IMR-90 (cell line): ENCODE data around the gene HSPA12A. TPM values are rescaled to one million over a fixed set of nuclear protein-coding genes. Genes with fewer than 3 reads are reported as not detected.

Experiments
- ATAC-seq: fragments of 200-7000 bp; cut with Tn5 transposase; 2 replicates; pipeline ENCODE4 v1.9.1; 2020; ENCODE audit warnings: low read depth, mild to moderate bottlenecking, moderate library complexity
- BruUV-seq: library from RNA; stranded (reverse); fragments of 400-500 nt; replicated peaks from 2 replicates; lab custom pipeline; 2021; lab: Mats Ljungman, UMichigan
- CTCF ChIA-PET: fragments of 300-600 bp; formaldehyde crosslinking; extraction: SDS; loops from one replicate; lab custom pipeline; 2021; ENCODE audit warnings: antibody characterized with exemption; lab: Yijun Ruan, JAX
- POLR2A ChIA-PET: fragments of 300-600 bp; sonication (Branson Sonifier 250); formaldehyde crosslinking; loops from one replicate; lab custom pipeline; 2022; ENCODE audit warnings: antibody characterized with exemption; ENCODE audit not compliant: unreplicated experiment; lab: Charles Lee
- DNase-seq: peaks from one replicate; pipeline ENCODE4 v3.0.0; 2013
- H2AFZ ChIP-seq: replicated peaks from 2 replicates; pipeline ENCODE3; 2013; ENCODE audit warnings: low read length, mild to moderate bottlenecking; ENCODE audit not compliant: poor library complexity
- H2AK5ac ChIP-seq: 2 replicates; pipeline ENCODE4 v1.6.1; 2013; ENCODE audit warnings: low read depth, low read length, inconsistent platforms
- H2AK9ac ChIP-seq: replicated peaks from 2 replicates; pipeline ENCODE3; 2013; ENCODE audit warnings: mild to moderate bottlenecking, low read depth, low read length, moderate library complexity; ENCODE audit not compliant: poor library complexity
- H2BK120ac ChIP-seq: 2 replicates; pipeline ENCODE4 v1.6.1; 2013; ENCODE audit warnings: low read depth, low read length, inconsistent platforms
- H2BK15ac ChIP-seq: 3 replicates; pipeline ENCODE4 v1.6.1; 2013; ENCODE audit warnings: low read depth, low read length, inconsistent platforms
- H2BK20ac ChIP-seq: 2 replicates; pipeline ENCODE4 v1.6.1; 2013; ENCODE audit warnings: low read depth, mild to moderate bottlenecking, inconsistent platforms, low read length, moderate library complexity
- H2BK5ac ChIP-seq: 2 replicates; pipeline ENCODE4 v1.6.1; 2013; ENCODE audit warnings: mild to moderate bottlenecking, low read depth, low read length, inconsistent platforms; ENCODE audit not compliant: poor library complexity, severe bottlenecking
- H3K14ac ChIP-seq: replicated peaks from 2 replicates; pipeline ENCODE4 v1.6.1; 2013; ENCODE audit warnings: low read depth, low read length, inconsistent platforms
- H3K18ac ChIP-seq: 2 replicates; pipeline ENCODE4 v1.6.1; 2013; ENCODE audit warnings: low read depth, low read length, control low read depth
- H3K23ac ChIP-seq: 2 replicates; pipeline ENCODE4 v1.6.1; 2013; ENCODE audit warnings: low read depth, low read length, inconsistent platforms
- H3K27ac ChIP-seq: 2 replicates; pipeline ENCODE4 v1.5.1; 2013; ENCODE audit warnings: mild to moderate bottlenecking, control low read depth, low read length; ENCODE audit not compliant: insufficient read depth
- H3K27me3 ChIP-seq: 2 replicates; pipeline ENCODE4 v1.6.1; 2013; ENCODE audit warnings: low read length; ENCODE audit not compliant: control insufficient read depth, insufficient read depth
- H3K36me3 ChIP-seq: 2 replicates; pipeline ENCODE4 v1.6.1; 2013; ENCODE audit warnings: low read length, mixed read lengths; ENCODE audit not compliant: control insufficient read depth, insufficient read depth
- H3K4ac ChIP-seq: 2 replicates; pipeline ENCODE4 v1.6.1; 2013; ENCODE audit warnings: low read depth, low read length, inconsistent platforms
- H3K4me1 ChIP-seq: 2 replicates; pipeline ENCODE4 v1.6.1; 2013; ENCODE audit warnings: low read length, mixed read lengths; ENCODE audit not compliant: control insufficient read depth, insufficient read depth
- H3K4me2 ChIP-seq: 2 replicates; pipeline ENCODE4 v1.6.1; 2013; ENCODE audit warnings: low read depth, mild to moderate bottlenecking, control low read depth, low read length, moderate library complexity
- H3K4me3 ChIP-seq: 2 replicates; pipeline ENCODE4 v1.5.1; 2013; ENCODE audit warnings: low read depth, mild to moderate bottlenecking, control low read depth, low read length, moderate library complexity; ENCODE audit not compliant: insufficient read depth
- H3K56ac ChIP-seq: 2 replicates; pipeline ENCODE4 v1.6.1; 2013; ENCODE audit warnings: low read length, inconsistent platforms; ENCODE audit not compliant: insufficient read depth; ENCODE audit errors: extremely low read depth
- H3K79me1 ChIP-seq, 2 experiments: 2 replicates each; pipeline ENCODE4 v1.6.1; 2013; ENCODE audit warnings: low read length in 2 of 2, inconsistent platforms in 1 of 2, low read depth in 1 of 2
- H3K9ac ChIP-seq: 2 replicates; pipeline ENCODE4 v1.6.1; 2013; ENCODE audit warnings: low read depth, low read length, control low read depth
- H3K9me1 ChIP-seq: 2 replicates; pipeline ENCODE4 v1.6.1; 2013; ENCODE audit warnings: low read length, inconsistent platforms; ENCODE audit not compliant: insufficient read depth
- H3K9me3 ChIP-seq: 2 replicates; pipeline ENCODE4 v1.6.1; 2013; ENCODE audit warnings: low read length; ENCODE audit not compliant: control insufficient read depth, insufficient read depth
- H4K20me1 ChIP-seq: 2 replicates; pipeline ENCODE4 v1.6.1; 2013; ENCODE audit warnings: low read length, inconsistent platforms; ENCODE audit not compliant: insufficient read depth
- H4K5ac ChIP-seq: 2 replicates; pipeline ENCODE4 v1.6.1; 2013; ENCODE audit warnings: mild to moderate bottlenecking, low read depth, low read length, control low read depth
- H4K8ac ChIP-seq, 2 experiments: 2 replicates each; pipeline ENCODE4 v1.6.1; 2013; ENCODE audit warnings: low read depth in 2 of 2, low read length in 2 of 2, control low read depth in 1 of 2, inconsistent platforms in 1 of 2
- H4K91ac ChIP-seq: 2 replicates; pipeline ENCODE4 v1.6.1; 2013; ENCODE audit warnings: low read depth, low read length, inconsistent platforms; ENCODE audit not compliant: insufficient read depth
- CHD1 ChIP-seq: IDR thresholded peaks from 2 replicates; pipeline ENCODE4 v1.6.1; 2012; ENCODE audit warnings: low read depth, low read length, improper control_type of control experiment
- MAFK ChIP-seq: IDR thresholded peaks from 2 replicates; pipeline ENCODE4 v1.6.1; 2012; ENCODE audit warnings: low read depth, low read length, improper control_type of control experiment
- MXI1 ChIP-seq: IDR thresholded peaks from 2 replicates; pipeline ENCODE4 v1.6.1; 2012; ENCODE audit warnings: low read depth, mild to moderate bottlenecking, low read length, moderate library complexity, borderline replicate concordance
- RFX5 ChIP-seq: IDR thresholded peaks from 2 replicates; pipeline ENCODE4 v1.8.0; 2012; ENCODE audit warnings: low read depth, mild to moderate bottlenecking, low read length, moderate library complexity
- WGBS, 2 experiments: methylation state at CpG; one replicate each; pipeline versions ENCODE4 v1.1.5 to v1.1.7; 2013; ENCODE audit warnings: missing lambda C conversion rate in 2 of 2; ENCODE audit not compliant: insufficient read length in 1 of 2; ENCODE audit errors: extremely low coverage in 2 of 2; 5-methylcytosine and 5-hydroxymethylcytosine counted together
- dilution Hi-C: fragments of 300-500 bp; cut with HindIII; formaldehyde crosslinking; loops from one replicate; pipeline ENCODE4 v1.14.3; 2018; ENCODE audit warnings: low sequenced_read_pairs; ENCODE audit not compliant: unreplicated experiment
- in situ Hi-C: fragments of 300-500 bp; cut with MboI; formaldehyde crosslinking; loops from 3 replicates; pipeline ENCODE4 v1.14.3; 2019; ENCODE audit warnings: low sequenced_read_pairs, inconsistent platforms, mixed read lengths
- intact Hi-C: fragments of 100-400 bp; cut with micrococcal nuclease; formaldehyde crosslinking; loops from 2 replicates; pipeline ENCODE4 v1.10.0; 2022
- polyA plus RNA-seq, 3 experiments: library from polyadenylated mRNA; depleted of rRNA; stranded (reverse); fragments of >200 nt; gene quantifications; 2 replicates each; pipeline ENCODE4 v1.2.3, GENCODE V29; 2012; ENCODE audit warnings: low replicate concordance in 1 of 3
- total RNA-seq: library from RNA; depleted of rRNA; stranded (reverse); fragments of >200 nt; gene quantifications from 2 replicates; pipeline ENCODE4 v1.2.3, GENCODE V29; 2012
- TF ChIP-seq, protein P1 (sequence below): fragments of 150-350 bp; IDR thresholded peaks from 2 replicates; pipeline ENCODE4 v1.6.1; 2017; ENCODE audit warnings: mild to moderate bottlenecking, antibody characterized with exemption, low read length, low read depth
- TF ChIP-seq, protein P2 (sequence below): fragments of 150-350 bp; IDR thresholded peaks from 2 replicates; pipeline ENCODE4 v1.6.1; 2016; ENCODE audit warnings: low read depth, mild to moderate bottlenecking, low read length, moderate library complexity, borderline replicate concordance

HSPA12A gene
- total and polyA plus RNA-seq, 2 of the 4 experiments (the other 2 are of a cell fraction): 16.1 to 16.7 TPM

DNA sequence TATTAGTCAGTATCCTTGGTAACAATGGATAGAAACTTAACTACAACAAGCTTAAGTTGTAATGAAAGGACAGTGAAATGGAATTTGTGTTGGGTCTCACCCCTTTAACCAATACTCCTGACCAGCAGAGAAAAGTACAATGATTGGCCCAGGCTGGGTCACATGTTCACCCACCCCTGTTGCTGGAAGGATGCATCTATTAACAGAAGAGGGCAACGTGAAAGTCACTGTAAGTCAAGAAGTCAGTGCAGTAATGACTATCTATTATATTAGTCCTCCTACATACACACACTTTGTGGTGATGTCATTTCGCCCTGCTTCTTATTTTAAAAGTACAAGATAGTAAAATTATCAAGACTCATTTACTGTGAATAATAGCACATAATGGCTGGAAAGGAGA lies 105.4 kb downstream of the HSPA12A start:
- no peaks in the 10 kb centered on the region for H4K20me1 ChIP-seq
- H3K9me1 ChIP-seq: no peaks in the 10 kb centered on the region
- no peak overlapping the region for H2BK20ac ChIP-seq
- WGBS, 2 experiments: no CpG with 5 or more reads among the region's 2 CpGs
- H3K4me1 ChIP-seq: no peaks in the 10 kb centered on the region
- H3K79me1 ChIP-seq: no peaks in the 10 kb centered on the region
- no peak overlapping the region for H4K8ac ChIP-seq
- ATAC-seq (no peak), DNase-seq (no peak)
- H3K36me3 ChIP-seq: no peaks in the 10 kb centered on the region
- no peaks in the 10 kb centered on the region for H3K9me3 ChIP-seq
- ChIA-PET POLR2A (no interaction called here), CTCF (interaction anchor here (0.7 kb wide), 1 partner anchor 539 kb away, joined by 4 read pairs; no protein-coding TSS in a partner anchor)
- H3K9ac ChIP-seq: no peak overlapping the region
- H4K91ac ChIP-seq: no peak overlapping the region
- H2AK9ac ChIP-seq: no peak overlapping the region
- dilution Hi-C loops: no loop called here
- no peak overlapping the region for H3K27ac ChIP-seq
- H3K4me2 ChIP-seq: no peak overlapping the region
- H3K4me3 ChIP-seq: no peak overlapping the region
- H3K18ac ChIP-seq: no peak overlapping the region
- H2BK15ac ChIP-seq: no peak overlapping the region
- in situ Hi-C loops: no loop called here
- intact Hi-C loops: no loop called here
- H2BK5ac ChIP-seq: no peak overlapping the region
- no peak overlapping the region for H3K56ac ChIP-seq
- H3K27me3 ChIP-seq: no peaks in the 10 kb centered on the region
- TF ChIP-seq, protein P1, sequence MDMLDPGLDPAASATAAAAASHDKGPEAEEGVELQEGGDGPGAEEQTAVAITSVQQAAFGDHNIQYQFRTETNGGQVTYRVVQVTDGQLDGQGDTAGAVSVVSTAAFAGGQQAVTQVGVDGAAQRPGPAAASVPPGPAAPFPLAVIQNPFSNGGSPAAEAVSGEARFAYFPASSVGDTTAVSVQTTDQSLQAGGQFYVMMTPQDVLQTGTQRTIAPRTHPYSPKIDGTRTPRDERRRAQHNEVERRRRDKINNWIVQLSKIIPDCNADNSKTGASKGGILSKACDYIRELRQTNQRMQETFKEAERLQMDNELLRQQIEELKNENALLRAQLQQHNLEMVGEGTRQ: no peak
- TF ChIP-seq RFX5 (no peak), MXI1 (no peak), MAFK (no peak), CHD1 (no peak)
- TF ChIP-seq, protein P2, sequence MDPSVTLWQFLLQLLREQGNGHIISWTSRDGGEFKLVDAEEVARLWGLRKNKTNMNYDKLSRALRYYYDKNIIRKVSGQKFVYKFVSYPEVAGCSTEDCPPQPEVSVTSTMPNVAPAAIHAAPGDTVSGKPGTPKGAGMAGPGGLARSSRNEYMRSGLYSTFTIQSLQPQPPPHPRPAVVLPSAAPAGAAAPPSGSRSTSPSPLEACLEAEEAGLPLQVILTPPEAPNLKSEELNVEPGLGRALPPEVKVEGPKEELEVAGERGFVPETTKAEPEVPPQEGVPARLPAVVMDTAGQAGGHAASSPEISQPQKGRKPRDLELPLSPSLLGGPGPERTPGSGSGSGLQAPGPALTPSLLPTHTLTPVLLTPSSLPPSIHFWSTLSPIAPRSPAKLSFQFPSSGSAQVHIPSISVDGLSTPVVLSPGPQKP: no peak
- no peak overlapping the region for H2BK120ac ChIP-seq
- no peak overlapping the region for H2AFZ ChIP-seq
- no peak overlapping the region for H4K5ac ChIP-seq
- H3K4ac ChIP-seq: no peak overlapping the region
- H3K14ac ChIP-seq: no peak overlapping the region
- no peak overlapping the region for H3K23ac ChIP-seq
- BruUV-seq: no TSS peak
- no peak overlapping the region for H2AK5ac ChIP-seq
